Natural killer cell (primary cell): ENCODE measurements around the gene WDR38. TPM values are rescaled to one million over a fixed set of nuclear protein-coding genes. Genes with fewer than 3 reads are reported as not detected.

ENCODE experiments used
- ATAC-seq, 3 donors: fragments of 150-1000 bp in 2 of 3; fragments of 200-7000 bp in 1 of 3; cut with Tn5 transposase; 1 replicate in 1 of 3; 2 replicates in 2 of 3; pipeline ENCODE4 v1.10.0; 2021; ENCODE audit warnings: mild to moderate bottlenecking in 2 of 3, moderate library complexity in 2 of 3
- DNase-seq, 2 donors: peaks; one replicate each; pipeline versions ENCODE4 v3.0.0 to v3.0.0-alpha.2; 2013 to 2021; ENCODE audit warnings: mixed read lengths in 1 of 2
- H3K27ac ChIP-seq: one replicate; pipeline ENCODE4 v1.5.1; 2013; ENCODE audit warnings: mild to moderate bottlenecking, low read length
- H3K27me3 ChIP-seq: one replicate; pipeline ENCODE4 v1.6.1; 2013; ENCODE audit warnings: low read length; ENCODE audit not compliant: control insufficient read depth, insufficient read depth
- H3K36me3 ChIP-seq: one replicate; pipeline ENCODE4 v1.6.1; 2013; ENCODE audit warnings: low read length; ENCODE audit not compliant: control insufficient read depth, insufficient read depth
- H3K4me1 ChIP-seq: one replicate; pipeline ENCODE4 v1.6.1; 2013; ENCODE audit warnings: low read length; ENCODE audit not compliant: control insufficient read depth, insufficient read depth
- H3K4me3 ChIP-seq: one replicate; pipeline ENCODE4 v1.5.1; 2013; ENCODE audit warnings: low read length
- H3K9me3 ChIP-seq: one replicate; pipeline ENCODE4 v1.6.1; 2013; ENCODE audit warnings: low read length; ENCODE audit not compliant: control insufficient read depth, insufficient read depth
- H3K27ac Mint-ChIP-seq, 2 donors: one replicate each; pipeline ENCODE4 v1.8.0; 2022; ENCODE audit warnings: mild to moderate bottlenecking in 2 of 2, mixed read lengths in 2 of 2, moderate library complexity in 1 of 2
- H3K27me3 Mint-ChIP-seq, 2 donors: one replicate each; pipeline ENCODE4 v1.8.0; 2022; ENCODE audit warnings: low read depth in 2 of 2, mixed read lengths in 2 of 2
- H3K36me3 Mint-ChIP-seq: one replicate; pipeline ENCODE4 v1.8.0; 2022; ENCODE audit warnings: mixed read lengths
- H3K4me1 Mint-ChIP-seq, 2 donors: one replicate each; pipeline ENCODE4 v1.8.0; 2022; ENCODE audit warnings: mixed read lengths in 2 of 2
- H3K4me3 Mint-ChIP-seq: one replicate; pipeline ENCODE4 v1.8.0; 2022; ENCODE audit warnings: mild to moderate bottlenecking, moderate library complexity, mixed read lengths
- H3K9me3 Mint-ChIP-seq, 2 donors: one replicate each; pipeline ENCODE4 v1.8.0; 2022; ENCODE audit warnings: mixed read lengths in 2 of 2
- WGBS: methylation state at CpG from one replicate; pipeline ENCODE4 v1.1.7; 2013; ENCODE audit warnings: missing lambda C conversion rate; ENCODE audit not compliant: insufficient coverage; 5-methylcytosine and 5-hydroxymethylcytosine counted together
- intact Hi-C: fragments of 100-400 bp; cut with micrococcal nuclease; formaldehyde crosslinking; loops from one replicate; pipeline ENCODE4 v1.14.2; 2022
- total RNA-seq, 4 donors: library from RNA; stranded (reverse); fragments of 120-200 nt in 1 of 4; gene quantifications; one replicate each; pipeline versions ENCODE4 v1.2.3 to v1.2.4, GENCODE V29; 2013 to 2022
- TF ChIP-seq, protein P1 (sequence below): fragments of 200-600 bp; IDR thresholded peaks from one replicate; pipeline ENCODE4 v1.8.0; 2022; ENCODE audit warnings: antibody characterized with exemption

WDR38 gene
- total RNA-seq, 3 donors from 2014 or later (not counting 1 experiment from before 2014, with no cell fraction given): not detected

- H3K9me3 ChIP-seq: no peaks in the 10 kb centered on the region
- WGBS: 92% methylated on average over 11 of the region's 12 CpGs
- H3K9me3 Mint-ChIP-seq: no peaks in the 10 kb centered on the region
- no peak overlapping the region for H3K4me3 Mint-ChIP-seq
- ATAC-seq: no peak
- H3K36me3 ChIP-seq: no peaks in the 10 kb centered on the region
- no peak overlapping the region for H3K27ac Mint-ChIP-seq
- TF ChIP-seq, protein P1, sequence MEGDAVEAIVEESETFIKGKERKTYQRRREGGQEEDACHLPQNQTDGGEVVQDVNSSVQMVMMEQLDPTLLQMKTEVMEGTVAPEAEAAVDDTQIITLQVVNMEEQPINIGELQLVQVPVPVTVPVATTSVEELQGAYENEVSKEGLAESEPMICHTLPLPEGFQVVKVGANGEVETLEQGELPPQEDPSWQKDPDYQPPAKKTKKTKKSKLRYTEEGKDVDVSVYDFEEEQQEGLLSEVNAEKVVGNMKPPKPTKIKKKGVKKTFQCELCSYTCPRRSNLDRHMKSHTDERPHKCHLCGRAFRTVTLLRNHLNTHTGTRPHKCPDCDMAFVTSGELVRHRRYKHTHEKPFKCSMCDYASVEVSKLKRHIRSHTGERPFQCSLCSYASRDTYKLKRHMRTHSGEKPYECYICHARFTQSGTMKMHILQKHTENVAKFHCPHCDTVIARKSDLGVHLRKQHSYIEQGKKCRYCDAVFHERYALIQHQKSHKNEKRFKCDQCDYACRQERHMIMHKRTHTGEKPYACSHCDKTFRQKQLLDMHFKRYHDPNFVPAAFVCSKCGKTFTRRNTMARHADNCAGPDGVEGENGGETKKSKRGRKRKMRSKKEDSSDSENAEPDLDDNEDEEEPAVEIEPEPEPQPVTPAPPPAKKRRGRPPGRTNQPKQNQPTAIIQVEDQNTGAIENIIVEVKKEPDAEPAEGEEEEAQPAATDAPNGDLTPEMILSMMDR: no peak
- DNase-seq: no peak
- intact Hi-C loops: no loop called here
- H3K4me3 ChIP-seq: no peak overlapping the region
- no peaks in the 10 kb centered on the region for H3K4me1 Mint-ChIP-seq
- no peaks in the 10 kb centered on the region for H3K36me3 Mint-ChIP-seq
- H3K27me3 ChIP-seq: no peaks in the 10 kb centered on the region
- H3K4me1 ChIP-seq: no peaks in the 10 kb centered on the region
- H3K27ac ChIP-seq: no peak overlapping the region
- H3K27me3 Mint-ChIP-seq: peaks cover 0 to 2% of the 10 kb centered on the region in 2 donors
These were observed 42.5 kb upstream of the WDR38 start for GRCh38 chr9:124810663-124811355.

GRCh38 chr9:124812441-124812876 lies 40.8 kb upstream of the WDR38 start:
- 42% methylated on average over 4 of the region's 6 CpGs for WGBS
- no peak overlapping the region for H3K27ac ChIP-seq
- no peaks in the 10 kb centered on the region for H3K27me3 ChIP-seq
- H3K27ac Mint-ChIP-seq: no peak overlapping the region
- no peaks in the 10 kb centered on the region for H3K36me3 ChIP-seq
- intact Hi-C loops: no loop called here
- no peaks in the 10 kb centered on the region for H3K9me3 ChIP-seq
- no peaks in the 10 kb centered on the region for H3K36me3 Mint-ChIP-seq
- H3K4me1 Mint-ChIP-seq: no peaks in the 10 kb centered on the region
- peaks cover 0 to 2% of the 10 kb centered on the region in 2 donors for H3K27me3 Mint-ChIP-seq
- DNase-seq: no peak
- H3K4me1 ChIP-seq: no peaks in the 10 kb centered on the region
- H3K4me3 Mint-ChIP-seq: no peak overlapping the region
- H3K9me3 Mint-ChIP-seq: no peaks in the 10 kb centered on the region
- peak in 2 of 3 donors; percentile 50 to 66 for ATAC-seq
- TF ChIP-seq, protein P1: no peak
- H3K4me3 ChIP-seq: no peak overlapping the region

- H3K27me3 Mint-ChIP-seq: peaks cover 0 to 4% of the 10 kb centered on the region in 2 donors
- TF ChIP-seq, protein P1: no peak
- ATAC-seq: no peak
These were observed 40.2 kb upstream of the WDR38 start for GRCh38 chr9:124813041-124813440.

More at GRCh38 chr9:124813041-124813440, 40.2 kb upstream of the WDR38 start:
- Mint-ChIP-seq H3K4me1 (no peaks in the 10 kb centered on the region), H3K9me3 (no peaks in the 10 kb centered on the region), H3K36me3 (no peaks in the 10 kb centered on the region), H3K27ac (no peak overlapping the region), H3K4me3 (no peak overlapping the region)
- no peak overlapping the region for H3K27ac ChIP-seq
- WGBS: 85% methylated on average over 7 of the region's 7 CpGs
- H3K4me1 ChIP-seq: no peaks in the 10 kb centered on the region
- intact Hi-C loops: no loop called here
- H3K27me3 ChIP-seq: no peaks in the 10 kb centered on the region
- no peaks in the 10 kb centered on the region for H3K9me3 ChIP-seq
- no peaks in the 10 kb centered on the region for H3K36me3 ChIP-seq
- H3K4me3 ChIP-seq: no peak overlapping the region
- DNase-seq: no peak
